Liver (tissue), 9 donors: Measurements from ENCODE around the gene ATOH8. TPM values are rescaled to one million over a fixed set of nuclear protein-coding genes. Genes with fewer than 3 reads are reported as not detected.

Experiments used
- DNase-seq: peaks from one replicate; pipeline ENCODE4 v3.0.0-alpha.2; 2017; ENCODE audit warnings: low spot score
- H3K27ac ChIP-seq, 2 donors: one replicate each; pipeline ENCODE4 v1.7.0; 2013; ENCODE audit warnings: inconsistent platforms in 2 of 2, low read length in 2 of 2, control low read depth in 1 of 2, low read depth in 1 of 2, mild to moderate bottlenecking in 1 of 2
- H3K27me3 ChIP-seq, 4 donors: one replicate each; pipeline versions ENCODE4 v1.6.1 to v1.7.0; 2013; ENCODE audit warnings: low read length in 3 of 4, inconsistent platforms in 1 of 4, mild to moderate bottlenecking in 1 of 4, moderate library complexity in 1 of 4; ENCODE audit not compliant: control insufficient read depth in 4 of 4, insufficient read depth in 4 of 4
- H3K36me3 ChIP-seq, 4 donors: one replicate each; pipeline versions ENCODE4 v1.6.1 to v1.7.0; 2013; ENCODE audit warnings: low read length in 3 of 4, mild to moderate bottlenecking in 3 of 4, low read depth in 1 of 4, moderate library complexity in 1 of 4; ENCODE audit not compliant: control insufficient read depth in 4 of 4, insufficient read depth in 3 of 4
- H3K4me1 ChIP-seq, 4 donors: one replicate each; pipeline versions ENCODE4 v1.6.1 to v1.7.0; 2013; ENCODE audit warnings: low read length in 3 of 4, mild to moderate bottlenecking in 3 of 4, moderate library complexity in 1 of 4; ENCODE audit not compliant: control insufficient read depth in 4 of 4, insufficient read depth in 4 of 4
- H3K4me3 ChIP-seq, 3 donors: one replicate each; pipeline versions ENCODE4 v1.6.1 to v1.7.0; 2013; ENCODE audit warnings: low read length in 3 of 3, control low read depth in 1 of 3, low read depth in 1 of 3, mild to moderate bottlenecking in 1 of 3
- H3K9ac ChIP-seq, 2 donors: one replicate each; pipeline ENCODE4 v1.7.0; 2013; ENCODE audit warnings: low read length in 2 of 2, mild to moderate bottlenecking in 2 of 2, moderate library complexity in 2 of 2, control low read depth in 1 of 2, low read depth in 1 of 2
- H3K9me3 ChIP-seq, 4 donors: one replicate each; pipeline versions ENCODE4 v1.6.1 to v1.7.0; 2013; ENCODE audit warnings: low read length in 3 of 4; ENCODE audit not compliant: control insufficient read depth in 4 of 4
- FOXA2 ChIP-seq: IDR thresholded peaks from 2 replicates; pipeline ENCODE4 v1.6.1; 2016; ENCODE audit warnings: antibody characterized with exemption
- RAD21 ChIP-seq, 2 donors: IDR thresholded peaks; 2 replicates each; pipeline ENCODE4 v1.6.1; 2016; ENCODE audit warnings: antibody characterized with exemption in 2 of 2, mild to moderate bottlenecking in 2 of 2
- SP1 ChIP-seq: IDR thresholded peaks from 2 replicates; pipeline ENCODE4 v1.6.1; 2018; ENCODE audit warnings: antibody characterized with exemption, mild to moderate bottlenecking
- ZBTB33 ChIP-seq: IDR thresholded peaks from 2 replicates; pipeline ENCODE4 v1.6.1; 2016; ENCODE audit warnings: antibody characterized with exemption
- WGBS: extraction: QIAGEN DNeasy Blood & Tissue Kit; methylation state at CpG from one replicate; pipeline ENCODE4 v1.1.7; 2013; 5-methylcytosine and 5-hydroxymethylcytosine counted together
- polyA plus RNA-seq, 2 donors: library from polyadenylated mRNA; stranded (reverse) in 1 of 2; unstranded in 1 of 2; fragments of 200-250 nt in 1 of 2; fragments of >200 nt in 1 of 2; fragmentation: Nextera tagmentation in 1 of 2; extraction: Ambion mirVana in 1 of 2; gene quantifications; one replicate each; pipeline versions ENCODE4 v1.2.1 to v1.2.3, GENCODE V29; 2013 to 2015
- total RNA-seq, 2 donors: library from RNA; depleted of rRNA; stranded (reverse); fragments of >200 nt; gene quantifications; one replicate each; pipeline ENCODE4 v1.2.3, GENCODE V29; 2014
- TF ChIP-seq, protein P1 (sequence below): fragments of 150-350 bp; IDR thresholded peaks from 2 replicates; pipeline ENCODE4 v1.5.1; 2017; ENCODE audit warnings: improper control_type of control experiment, low read depth, low read length; ENCODE audit not compliant: missing input control
- TF ChIP-seq, protein P2 (sequence below): IDR thresholded peaks from 2 replicates; pipeline ENCODE4 v1.6.1; 2016; ENCODE audit warnings: antibody characterized with exemption, mild to moderate bottlenecking
- TF ChIP-seq, protein P3 (sequence below): IDR thresholded peaks from 2 replicates; pipeline ENCODE4 v1.6.1; 2016; ENCODE audit warnings: antibody characterized with exemption
- donor health status: healthy.
- donor health status: healthy.
- donor health status: healthy.
- donor health status: healthy.
- donor health status: healthy.

Gene ATOH8
- total and polyA plus RNA-seq, 4 donors = 0.33 to 37.7 (median 26.8) TPM

- Histone ChIP-seq H3K27ac (no peak overlapping the region), H3K4me3 (peak overlapping the region in 1 of 3 donors; percentile 7), H3K9ac (peak overlapping the region in 1 of 2 donors; percentile 18), H3K36me3 (no peaks in the 10 kb centered on the region), H3K9me3 (no peaks in the 10 kb centered on the region), H3K27me3 (no peaks in the 10 kb centered on the region), H3K4me1 (peaks cover 0 to 5% (median 2%) of the 10 kb centered on the region in 4 donors)
- TF ChIP-seq, protein P1, sequence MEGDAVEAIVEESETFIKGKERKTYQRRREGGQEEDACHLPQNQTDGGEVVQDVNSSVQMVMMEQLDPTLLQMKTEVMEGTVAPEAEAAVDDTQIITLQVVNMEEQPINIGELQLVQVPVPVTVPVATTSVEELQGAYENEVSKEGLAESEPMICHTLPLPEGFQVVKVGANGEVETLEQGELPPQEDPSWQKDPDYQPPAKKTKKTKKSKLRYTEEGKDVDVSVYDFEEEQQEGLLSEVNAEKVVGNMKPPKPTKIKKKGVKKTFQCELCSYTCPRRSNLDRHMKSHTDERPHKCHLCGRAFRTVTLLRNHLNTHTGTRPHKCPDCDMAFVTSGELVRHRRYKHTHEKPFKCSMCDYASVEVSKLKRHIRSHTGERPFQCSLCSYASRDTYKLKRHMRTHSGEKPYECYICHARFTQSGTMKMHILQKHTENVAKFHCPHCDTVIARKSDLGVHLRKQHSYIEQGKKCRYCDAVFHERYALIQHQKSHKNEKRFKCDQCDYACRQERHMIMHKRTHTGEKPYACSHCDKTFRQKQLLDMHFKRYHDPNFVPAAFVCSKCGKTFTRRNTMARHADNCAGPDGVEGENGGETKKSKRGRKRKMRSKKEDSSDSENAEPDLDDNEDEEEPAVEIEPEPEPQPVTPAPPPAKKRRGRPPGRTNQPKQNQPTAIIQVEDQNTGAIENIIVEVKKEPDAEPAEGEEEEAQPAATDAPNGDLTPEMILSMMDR = peak; percentile 80
- TF ChIP-seq ZBTB33 (no peak), RAD21 (IDR thresholded peaks at IDR 0.05) (peak; percentile 90 to 95)
- 28% methylated on average over 20 of the region's 20 CpGs for WGBS
- DNase-seq = peak; percentile 74
Measured at GRCh38 chr2:85826990-85827878, 73.4 kb downstream of the ATOH8 start.

DNA sequence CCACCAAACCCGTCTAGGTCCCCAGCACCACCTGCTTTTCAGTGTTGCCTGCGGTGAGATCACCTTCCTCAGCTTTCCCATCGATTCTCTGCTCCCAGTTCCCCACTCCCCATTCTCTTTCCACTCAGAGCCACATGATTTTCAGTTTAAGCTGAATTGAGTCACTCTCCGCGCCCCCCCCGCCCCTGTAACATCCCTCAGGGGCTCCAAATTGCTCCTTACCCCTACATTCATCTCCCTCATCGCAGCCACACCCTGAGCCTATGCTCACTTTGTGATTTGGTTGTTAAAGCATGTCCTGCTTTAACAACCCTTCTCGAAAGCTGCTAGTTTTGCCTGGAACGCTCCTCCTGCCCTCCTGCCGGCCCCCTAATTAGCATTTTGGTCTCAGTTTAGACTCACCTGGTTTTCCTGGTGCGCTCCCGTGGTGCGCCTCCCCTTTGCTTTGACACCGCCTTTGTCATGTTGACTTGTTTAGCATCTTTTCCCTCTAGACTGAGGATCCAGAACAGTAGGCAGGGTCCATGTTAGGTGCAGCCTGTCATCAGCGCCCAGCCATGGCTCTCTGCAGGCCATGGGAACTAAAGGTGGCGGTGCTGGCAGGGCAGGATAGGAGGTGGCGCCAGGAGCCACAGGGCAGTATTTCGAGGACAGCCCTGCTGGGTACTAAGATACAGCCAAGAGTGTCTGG lies 74.2 kb downstream of the ATOH8 start:
- 75% methylated on average over 18 of the region's 18 CpGs for WGBS
- H3K27me3 ChIP-seq = no peaks in the 10 kb centered on the region
- no peaks in the 10 kb centered on the region for H3K36me3 ChIP-seq
- H3K4me3 ChIP-seq = no peak overlapping the region
- no peak overlapping the region for H3K27ac ChIP-seq
- no peak for DNase-seq
- peak overlapping the region in 1 of 2 donors; percentile 18 for H3K9ac ChIP-seq
- H3K9me3 ChIP-seq = no peaks in the 10 kb centered on the region
- H3K4me1 ChIP-seq = peaks cover 0 to 5% (median 2%) of the 10 kb centered on the region in 4 donors
- no peak for TF ChIP-seq ZBTB33
- TF ChIP-seq SP1 = no peak
- no peak for TF ChIP-seq FOXA2
- TF ChIP-seq, protein P2, sequence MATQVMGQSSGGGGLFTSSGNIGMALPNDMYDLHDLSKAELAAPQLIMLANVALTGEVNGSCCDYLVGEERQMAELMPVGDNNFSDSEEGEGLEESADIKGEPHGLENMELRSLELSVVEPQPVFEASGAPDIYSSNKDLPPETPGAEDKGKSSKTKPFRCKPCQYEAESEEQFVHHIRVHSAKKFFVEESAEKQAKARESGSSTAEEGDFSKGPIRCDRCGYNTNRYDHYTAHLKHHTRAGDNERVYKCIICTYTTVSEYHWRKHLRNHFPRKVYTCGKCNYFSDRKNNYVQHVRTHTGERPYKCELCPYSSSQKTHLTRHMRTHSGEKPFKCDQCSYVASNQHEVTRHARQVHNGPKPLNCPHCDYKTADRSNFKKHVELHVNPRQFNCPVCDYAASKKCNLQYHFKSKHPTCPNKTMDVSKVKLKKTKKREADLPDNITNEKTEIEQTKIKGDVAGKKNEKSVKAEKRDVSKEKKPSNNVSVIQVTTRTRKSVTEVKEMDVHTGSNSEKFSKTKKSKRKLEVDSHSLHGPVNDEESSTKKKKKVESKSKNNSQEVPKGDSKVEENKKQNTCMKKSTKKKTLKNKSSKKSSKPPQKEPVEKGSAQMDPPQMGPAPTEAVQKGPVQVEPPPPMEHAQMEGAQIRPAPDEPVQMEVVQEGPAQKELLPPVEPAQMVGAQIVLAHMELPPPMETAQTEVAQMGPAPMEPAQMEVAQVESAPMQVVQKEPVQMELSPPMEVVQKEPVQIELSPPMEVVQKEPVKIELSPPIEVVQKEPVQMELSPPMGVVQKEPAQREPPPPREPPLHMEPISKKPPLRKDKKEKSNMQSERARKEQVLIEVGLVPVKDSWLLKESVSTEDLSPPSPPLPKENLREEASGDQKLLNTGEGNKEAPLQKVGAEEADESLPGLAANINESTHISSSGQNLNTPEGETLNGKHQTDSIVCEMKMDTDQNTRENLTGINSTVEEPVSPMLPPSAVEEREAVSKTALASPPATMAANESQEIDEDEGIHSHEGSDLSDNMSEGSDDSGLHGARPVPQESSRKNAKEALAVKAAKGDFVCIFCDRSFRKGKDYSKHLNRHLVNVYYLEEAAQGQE = no peak
- TF ChIP-seq, protein P3, sequence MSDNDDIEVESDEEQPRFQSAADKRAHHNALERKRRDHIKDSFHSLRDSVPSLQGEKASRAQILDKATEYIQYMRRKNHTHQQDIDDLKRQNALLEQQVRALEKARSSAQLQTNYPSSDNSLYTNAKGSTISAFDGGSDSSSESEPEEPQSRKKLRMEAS = no peak
